Measurements from ENCODE around the gene LRRC8D. TPM values are rescaled to one million over a fixed set of nuclear protein-coding genes. Genes with fewer than 3 reads are reported as not detected.

The LRRC8D gene
- total RNA-seq, 2 donors from 2014 or later = 7.6 to 13.0 TPM

GRCh38 chr1:89932598-89933364 is 111.9 kb downstream of the LRRC8D start:
- intact Hi-C loops (cut with DNase I) = no loop called here
- no peaks in the 10 kb centered on the region for H3K27me3 ChIP-seq
- H3K36me3 ChIP-seq (replicated peaks in 1 of 2; ENCODE audit: insufficient read depth in 1 of 2, low read depth in 2 of 2) = peaks cover 0 to 7% of the 10 kb centered on the region in 2 donors
- H3K27ac ChIP-seq = no peak overlapping the region
- no peak overlapping the region for H3K4me3 ChIP-seq
- H3K9me3 ChIP-seq = no peaks in the 10 kb centered on the region
- no peak for TF ChIP-seq POLR2A (IDR thresholded peaks at IDR 0.05)
- TF ChIP-seq CTCF (IDR thresholded peaks at IDR 0.05) = no peak
- no peak for ATAC-seq
- no peaks in the 10 kb centered on the region for H3K4me1 ChIP-seq
- no peak for DNase-seq
- 94 to 95% methylated on average over 6 of the region's 6 CpGs for WGBS, 2 donors

GRCh38 chr1:89934461-89934860 is 113.6 kb downstream of the LRRC8D start:
- intact Hi-C loops (cut with DNase I) = no loop called here
- no peaks in the 10 kb centered on the region for H3K27me3 ChIP-seq
- no peaks in the 10 kb centered on the region for H3K4me1 ChIP-seq
- ATAC-seq (no peak), DNase-seq (no peak)
- H3K9me3 ChIP-seq = no peaks in the 10 kb centered on the region
- 94 to 97% methylated on average over 11 of the region's 11 CpGs for WGBS, 2 donors
- H3K27ac ChIP-seq = no peak overlapping the region
- no peak overlapping the region for H3K4me3 ChIP-seq
- H3K36me3 ChIP-seq (replicated peaks in 1 of 2; ENCODE audit: insufficient read depth in 1 of 2, low read depth in 2 of 2) = peaks cover 0 to 7% of the 10 kb centered on the region in 2 donors
- TF ChIP-seq CTCF (IDR thresholded peaks at IDR 0.05) (no peak), POLR2A (IDR thresholded peaks at IDR 0.05) (no peak)

GRCh38 chr1:89935235-89935634 is 114.4 kb downstream of the LRRC8D start:
- DNase-seq = no peak
- peaks cover 0 to 7% of the 10 kb centered on the region in 2 donors for H3K36me3 ChIP-seq (replicated peaks in 1 of 2; ENCODE audit: insufficient read depth in 1 of 2, low read depth in 2 of 2)
- no peaks in the 10 kb centered on the region for H3K4me1 ChIP-seq
- no peak for ATAC-seq
- H3K27ac ChIP-seq = no peak overlapping the region
- TF ChIP-seq CTCF (IDR thresholded peaks at IDR 0.05) (no peak), POLR2A (IDR thresholded peaks at IDR 0.05) (no peak)
- intact Hi-C loops (cut with DNase I) = no loop called here
- no peak overlapping the region for H3K4me3 ChIP-seq
- no peaks in the 10 kb centered on the region for H3K9me3 ChIP-seq
- no peaks in the 10 kb centered on the region for H3K27me3 ChIP-seq
- WGBS, 2 donors = 81 to 91% methylated on average over 4 of the region's 4 CpGs

GRCh38 chr1:89936694-89937093 is 115.9 kb downstream of the LRRC8D start:
- DNase-seq (no peak), ATAC-seq (no peak)
- no peaks in the 10 kb centered on the region for H3K4me1 ChIP-seq

More at GRCh38 chr1:89936694-89937093, 115.9 kb downstream of the LRRC8D start:
- no peak overlapping the region for H3K27ac ChIP-seq
- no peaks in the 10 kb centered on the region for H3K27me3 ChIP-seq
- H3K9me3 ChIP-seq = no peaks in the 10 kb centered on the region
- intact Hi-C loops (cut with DNase I) = no loop called here
- H3K4me3 ChIP-seq = no peak overlapping the region
- H3K36me3 ChIP-seq (replicated peaks in 1 of 2; ENCODE audit: insufficient read depth in 1 of 2, low read depth in 2 of 2) = peaks cover 0 to 7% of the 10 kb centered on the region in 2 donors
- TF ChIP-seq POLR2A (IDR thresholded peaks at IDR 0.05) = no peak
- no peak for TF ChIP-seq CTCF (IDR thresholded peaks at IDR 0.05)
- 82 to 88% methylated on average over 1 of the region's 1 CpG for WGBS, 2 donors
